Activated CD8-positive, alpha-beta memory T cell treated with anti-CD3 and anti-CD28 coated beads, Interleukin-2, amount 50 U/mL, for 1 hour (primary cell): ENCODE results near the gene RRP7A.
"Not testable (repeated sequence)": the region's sequence is repeated elsewhere in the genome, so short reads cannot be mapped to it uniquely, and the experiment has no call there.

Source experiments
- DNase-seq: peaks from one replicate; pipeline ENCODE4 v3.0.0-alpha.2; 2020; ENCODE audit errors: extremely low read depth

Gene RRP7A

GRCh38 chr22:42536166-42536565 is 16.6 kb upstream of the RRP7A start:
- no peak for DNase-seq

GRCh38 chr22:42535082-42535731 is 15.6 kb upstream of the RRP7A start:
- not testable (repeated sequence) for DNase-seq

- DNase-seq, result no peak
Observed at GRCh38 chr22:42533638-42533977, 14.0 kb upstream of the RRP7A start.

- not testable (repeated sequence) for DNase-seq
Observed at GRCh38 chr22:42531401-42532084, 11.9 kb upstream of the RRP7A start.

- DNase-seq, result not testable (repeated sequence)
Observed at GRCh38 chr22:42529435-42529834, 9.8 kb upstream of the RRP7A start.

GRCh38 chr22:42528591-42529307 is 9.2 kb upstream of the RRP7A start:
- DNase-seq, result no peak

- no peak for DNase-seq
Observed at GRCh38 chr22:42522546-42522945, 3.0 kb upstream of the RRP7A start.

- DNase-seq, result no peak
Observed at GRCh38 chr22:42521228-42521546, 1.6 kb upstream of the RRP7A start.

- DNase-seq, result not testable (repeated sequence)
Observed at GRCh38 chr22:42518638-42519524, 715 bp downstream of the RRP7A start.

- not testable (repeated sequence) for DNase-seq
Observed at GRCh38 chr22:42517103-42517502, 2.5 kb downstream of the RRP7A start.

GRCh38 chr22:42515896-42516295 is 3.7 kb downstream of the RRP7A start:
- DNase-seq, result no peak

- not testable (repeated sequence) for DNase-seq
Observed at GRCh38 chr22:42515304-42515703, 4.3 kb downstream of the RRP7A start.

- not testable (repeated sequence) for DNase-seq
Observed at GRCh38 chr22:42514331-42514730, 5.3 kb downstream of the RRP7A start.

- DNase-seq, result not testable (repeated sequence)
Observed at GRCh38 chr22:42512273-42512990, 7.2 kb downstream of the RRP7A start.

GRCh38 chr22:42511401-42511891 is 8.2 kb downstream of the RRP7A start:
- DNase-seq, result no peak

GRCh38 chr22:42509548-42509947 is 10.0 kb downstream of the RRP7A start:
- no peak for DNase-seq

- not testable (repeated sequence) for DNase-seq
Observed at GRCh38 chr22:42508975-42509364, 10.6 kb downstream of the RRP7A start.

- DNase-seq, result not testable (repeated sequence)
Observed at GRCh38 chr22:42508327-42508974, 11.1 kb downstream of the RRP7A start.

GRCh38 chr22:42500836-42501179 is 18.8 kb downstream of the RRP7A start:
- DNase-seq, result no peak

- DNase-seq, result peak; percentile 44
Observed at GRCh38 chr22:42500161-42500835, 19.3 kb downstream of the RRP7A start.
